Fibroblast of lung (primary cell): Measurements from ENCODE around the gene TOP3A. TPM values are rescaled to one million over a fixed set of nuclear protein-coding genes. Genes with fewer than 3 reads are reported as not detected.

Experiments used
- DNase-seq, 2 donors: peaks; one replicate each; pipeline versions ENCODE4 v3.0.0 to v3.0.0-alpha.2; 2010; ENCODE audit warnings: low read depth in 2 of 2
- H2AFZ ChIP-seq: 2 replicates; pipeline ENCODE4 v1.5.1; 2012; ENCODE audit warnings: low read length, control low read depth, inconsistent platforms
- H3K27ac ChIP-seq: 2 replicates; pipeline ENCODE4 v1.5.1; 2011; ENCODE audit warnings: low read length, control low read depth; ENCODE audit not compliant: insufficient read depth
- H3K27me3 ChIP-seq: 2 replicates; pipeline ENCODE4 v1.5.1; 2011; ENCODE audit warnings: mild to moderate bottlenecking, low read length; ENCODE audit not compliant: control insufficient read depth, insufficient read depth
- H3K36me3 ChIP-seq: 2 replicates; pipeline ENCODE4 v1.5.1; 2011; ENCODE audit warnings: low read length; ENCODE audit not compliant: control insufficient read depth, insufficient read depth
- H3K4me1 ChIP-seq: 2 replicates; pipeline ENCODE4 v1.5.1; 2011; ENCODE audit warnings: low read length; ENCODE audit not compliant: control insufficient read depth, insufficient read depth; ENCODE audit errors: extremely low read depth
- H3K4me2 ChIP-seq: 2 replicates; pipeline ENCODE4 v1.5.1; 2011; ENCODE audit warnings: low read length, control low read depth; ENCODE audit not compliant: insufficient read depth; ENCODE audit errors: extremely low read depth
- H3K4me3 ChIP-seq, 4 experiments: fragments of 200-600 bp in 1 of 4; sonication (generic) in 1 of 4; replicated peaks in 1 of 4; 2 replicates each; pipeline ENCODE4 v1.5.1; 2011 to 2016; ENCODE audit warnings: low read length in 4 of 4, low read depth in 3 of 4, mild to moderate bottlenecking in 3 of 4, control low read depth in 2 of 4, inconsistent platforms in 1 of 4, mixed read lengths in 1 of 4; ENCODE audit not compliant: insufficient read depth in 1 of 4; ENCODE audit errors: control extremely low read depth in 1 of 4
- H3K79me2 ChIP-seq: 2 replicates; pipeline ENCODE4 v1.5.1; 2012; ENCODE audit warnings: mild to moderate bottlenecking, low read length, inconsistent platforms; ENCODE audit not compliant: control insufficient read depth, insufficient read depth
- H3K9ac ChIP-seq: 2 replicates; pipeline ENCODE4 v1.5.1; 2011; ENCODE audit warnings: mild to moderate bottlenecking, low read length, control low read depth; ENCODE audit not compliant: insufficient read depth
- H3K9me3 ChIP-seq: 2 replicates; pipeline ENCODE4 v1.5.1; 2012; ENCODE audit warnings: low read depth, low read length; ENCODE audit not compliant: control insufficient read depth, insufficient read depth
- H4K20me1 ChIP-seq: 2 replicates; pipeline ENCODE4 v1.5.1; 2011; ENCODE audit warnings: low read length; ENCODE audit not compliant: control insufficient read depth, insufficient read depth; ENCODE audit errors: extremely low read depth
- EZH2 ChIP-seq: IDR thresholded peaks from 2 replicates; pipeline ENCODE4 v1.5.1; 2012; ENCODE audit warnings: low read length, control low read depth, mild to moderate bottlenecking; ENCODE audit errors: missing control alignments
- polyA plus RNA-seq, 2 donors: library from polyadenylated mRNA; depleted of rRNA in 1 of 2; stranded (reverse) in 1 of 2; unstranded in 1 of 2; fragments of >200 nt; gene quantifications; 2 replicates each; pipeline ENCODE4 v1.2.1, GENCODE V29; 2011 to 2012; ENCODE audit warnings: missing spikeins in 1 of 2
- total RNA-seq: library from RNA; depleted of rRNA; stranded (reverse); fragments of >200 nt; gene quantifications from 2 replicates; pipeline ENCODE4 v1.2.1, GENCODE V29; 2014
- TF ChIP-seq, protein P1 (sequence below), 2 donors: IDR thresholded peaks in 1 of 2; conservative IDR thresholded peaks in 1 of 2; 1 replicate in 1 of 2; 2 replicates in 1 of 2; pipeline ENCODE4 v1.5.1; 2011 to 2012; ENCODE audit warnings: low read length in 2 of 2, control low read depth in 1 of 2, inconsistent platforms in 1 of 2, low read depth in 1 of 2, mild to moderate bottlenecking in 1 of 2

TOP3A gene
- total and polyA plus RNA-seq, 2 donors (not counting 1 experiment from before 2014, with no cell fraction given): 12.7 to 16.5 TPM

DNA sequence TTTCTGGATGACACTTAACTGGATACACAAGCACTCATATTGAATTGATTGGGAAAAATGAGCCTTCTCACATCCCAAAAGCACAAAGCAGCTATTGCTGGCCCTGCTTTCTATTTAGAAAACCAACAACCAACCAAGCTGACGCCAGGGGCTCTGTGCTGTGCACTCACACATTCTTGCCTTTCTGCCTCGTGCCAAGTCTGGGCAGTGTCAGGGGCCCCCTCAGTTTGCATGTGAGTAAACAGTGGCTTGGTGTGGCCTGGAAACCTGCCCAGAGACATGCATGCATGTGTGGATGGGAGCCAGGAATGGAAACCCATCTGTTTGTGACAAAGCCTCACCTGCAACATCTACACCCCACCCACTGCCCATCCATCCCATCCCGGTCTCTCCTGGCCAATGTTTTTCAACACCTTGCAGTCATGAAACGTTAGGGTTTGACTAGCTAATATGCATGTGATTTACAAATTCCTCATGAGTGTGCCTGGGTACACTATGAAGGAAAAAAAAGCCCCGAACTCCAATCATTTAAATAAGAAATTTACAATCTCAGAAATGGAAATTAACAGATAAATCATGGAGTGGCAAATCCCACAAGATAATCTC lies 33.9 kb downstream of the TOP3A start:
- H3K9ac ChIP-seq: no peak overlapping the region
- H3K27me3 ChIP-seq: no peaks in the 10 kb centered on the region
- TF ChIP-seq, protein P1, sequence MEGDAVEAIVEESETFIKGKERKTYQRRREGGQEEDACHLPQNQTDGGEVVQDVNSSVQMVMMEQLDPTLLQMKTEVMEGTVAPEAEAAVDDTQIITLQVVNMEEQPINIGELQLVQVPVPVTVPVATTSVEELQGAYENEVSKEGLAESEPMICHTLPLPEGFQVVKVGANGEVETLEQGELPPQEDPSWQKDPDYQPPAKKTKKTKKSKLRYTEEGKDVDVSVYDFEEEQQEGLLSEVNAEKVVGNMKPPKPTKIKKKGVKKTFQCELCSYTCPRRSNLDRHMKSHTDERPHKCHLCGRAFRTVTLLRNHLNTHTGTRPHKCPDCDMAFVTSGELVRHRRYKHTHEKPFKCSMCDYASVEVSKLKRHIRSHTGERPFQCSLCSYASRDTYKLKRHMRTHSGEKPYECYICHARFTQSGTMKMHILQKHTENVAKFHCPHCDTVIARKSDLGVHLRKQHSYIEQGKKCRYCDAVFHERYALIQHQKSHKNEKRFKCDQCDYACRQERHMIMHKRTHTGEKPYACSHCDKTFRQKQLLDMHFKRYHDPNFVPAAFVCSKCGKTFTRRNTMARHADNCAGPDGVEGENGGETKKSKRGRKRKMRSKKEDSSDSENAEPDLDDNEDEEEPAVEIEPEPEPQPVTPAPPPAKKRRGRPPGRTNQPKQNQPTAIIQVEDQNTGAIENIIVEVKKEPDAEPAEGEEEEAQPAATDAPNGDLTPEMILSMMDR (conservative IDR thresholded peaks at IDR 0.05 in 1 of 2, IDR thresholded peaks at IDR 0.05 in 1 of 2; ENCODE audit: low read depth in 1 of 2, low read length in 2 of 2): no peak
- no peak for TF ChIP-seq EZH2
- H3K4me3 ChIP-seq: no peak overlapping the region
- no peaks in the 10 kb centered on the region for H4K20me1 ChIP-seq
- no peak overlapping the region for H2AFZ ChIP-seq
- H3K4me2 ChIP-seq: no peak overlapping the region
- H3K9me3 ChIP-seq: no peaks in the 10 kb centered on the region
- peaks cover 24% of the 10 kb centered on the region for H3K36me3 ChIP-seq
- peaks cover 2% of the 10 kb centered on the region for H3K4me1 ChIP-seq
- DNase-seq: peak in 1 of 2 donors; percentile 21
- H3K27ac ChIP-seq: no peak overlapping the region
- no peaks in the 10 kb centered on the region for H3K79me2 ChIP-seq

DNA sequence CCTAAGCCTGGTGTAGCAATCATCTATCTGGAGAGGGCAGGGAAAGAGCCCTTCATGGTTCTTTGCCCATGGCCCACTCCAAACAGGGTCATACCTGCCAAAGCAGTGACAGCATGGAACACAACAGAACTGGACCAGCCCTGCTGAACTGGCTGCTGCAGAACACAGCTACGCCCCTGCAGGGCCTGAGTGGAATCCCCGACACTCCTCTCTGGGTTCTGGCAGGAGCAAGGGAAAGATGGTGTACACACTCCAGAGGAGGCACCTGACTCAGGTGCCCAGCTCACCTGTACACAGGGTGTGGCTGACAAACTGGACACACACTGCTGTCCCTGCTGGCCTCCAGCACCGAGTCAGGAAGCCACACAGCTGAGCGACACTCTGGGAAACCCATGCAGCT lies 34.5 kb downstream of the TOP3A start:
- H3K27ac ChIP-seq: no peak overlapping the region
- no peak overlapping the region for H3K4me3 ChIP-seq
- no peak overlapping the region for H3K9ac ChIP-seq
- H3K4me2 ChIP-seq: no peak overlapping the region
- DNase-seq: no peak
- H3K9me3 ChIP-seq: no peaks in the 10 kb centered on the region
- H2AFZ ChIP-seq: no peak overlapping the region
- TF ChIP-seq, protein P1 (conservative IDR thresholded peaks at IDR 0.05 in 1 of 2, IDR thresholded peaks at IDR 0.05 in 1 of 2; ENCODE audit: low read depth in 1 of 2, low read length in 2 of 2): no peak
- no peak for TF ChIP-seq EZH2
- H4K20me1 ChIP-seq: no peaks in the 10 kb centered on the region
- no peaks in the 10 kb centered on the region for H3K27me3 ChIP-seq
- peaks cover 2% of the 10 kb centered on the region for H3K4me1 ChIP-seq
- H3K36me3 ChIP-seq: peaks cover 24% of the 10 kb centered on the region
- H3K79me2 ChIP-seq: no peaks in the 10 kb centered on the region

DNA sequence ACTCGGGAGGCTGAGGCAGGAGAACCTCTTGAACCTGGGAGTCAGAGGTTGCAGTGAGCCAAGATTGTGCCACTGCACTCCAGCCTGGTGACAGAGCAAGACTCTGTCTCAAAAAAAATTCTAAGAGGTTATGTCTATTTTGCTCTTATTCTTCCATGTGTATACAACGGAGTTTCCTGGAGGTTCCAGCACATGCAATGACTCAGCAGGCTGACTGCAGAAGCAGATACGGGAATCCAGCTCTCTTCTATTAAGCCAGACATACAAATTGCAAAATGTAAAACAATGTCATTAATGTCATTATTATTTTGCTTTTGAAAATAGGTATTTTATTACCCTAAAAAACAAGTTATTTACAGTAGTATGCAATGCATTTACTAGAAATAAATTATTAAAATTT lies 35.9 kb downstream of the TOP3A start:
- Histone ChIP-seq H2AFZ (no peak overlapping the region), H4K20me1 (no peaks in the 10 kb centered on the region), H3K4me3 (no peak overlapping the region), H3K9me3 (no peaks in the 10 kb centered on the region), H3K27ac (no peak overlapping the region), H3K27me3 (no peaks in the 10 kb centered on the region), H3K4me1 (peaks cover 2% of the 10 kb centered on the region), H3K4me2 (no peak overlapping the region), H3K9ac (no peak overlapping the region), H3K36me3 (peaks cover 30% of the 10 kb centered on the region), H3K79me2 (no peaks in the 10 kb centered on the region)
- DNase-seq: peak; percentile 28 to 55
- TF ChIP-seq, protein P1 (conservative IDR thresholded peaks at IDR 0.05 in 1 of 2, IDR thresholded peaks at IDR 0.05 in 1 of 2; ENCODE audit: low read depth in 1 of 2, low read length in 2 of 2): no peak
- no peak for TF ChIP-seq EZH2
